GM10266 (cell line): ENCODE data around the gene ALS2CL.

Source experiments
- DNase-seq: peaks from one replicate; pipeline ENCODE4 v3.0.0; 2012; ENCODE audit errors: extremely low spot score
- TF ChIP-seq, protein P1 (sequence below): IDR thresholded peaks from 2 replicates; pipeline ENCODE4 v1.5.1; 2012; ENCODE audit warnings: mild to moderate bottlenecking, low read depth; ENCODE audit not compliant: control insufficient read depth, insufficient read depth; ENCODE audit errors: missing control alignments

ALS2CL gene

DNA sequence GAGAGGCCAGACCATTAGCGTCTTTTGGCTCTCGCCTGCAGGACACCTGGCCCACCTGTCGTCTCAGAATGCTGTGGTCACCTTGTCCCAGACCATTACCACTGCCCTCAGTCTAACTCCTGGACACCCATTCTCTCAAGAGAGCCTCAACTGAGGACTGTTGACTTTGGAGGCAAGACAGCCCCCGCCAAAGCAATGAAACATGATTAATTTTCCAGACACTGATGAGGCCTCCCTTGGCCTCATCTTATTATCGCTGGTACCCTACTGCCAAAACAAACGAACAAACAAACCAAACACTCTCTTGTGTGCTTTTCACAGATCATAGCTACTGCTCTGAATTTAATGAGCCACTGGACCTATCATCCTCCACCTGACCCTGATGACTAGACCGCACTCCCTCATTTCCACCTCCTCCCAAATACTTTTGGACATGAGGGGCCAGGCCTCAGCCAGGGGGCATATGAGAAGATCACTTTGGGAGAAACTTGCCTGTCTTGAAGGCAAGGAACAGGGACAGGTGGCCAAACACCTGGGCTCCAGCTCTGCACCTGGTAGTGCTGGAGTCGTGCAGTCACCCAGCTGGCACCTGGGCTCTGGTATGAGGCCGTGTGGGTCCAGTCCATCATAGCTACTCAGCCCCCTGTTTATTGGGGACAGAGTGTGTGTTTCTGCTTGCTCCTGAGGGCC lies 27.6 kb downstream of the ALS2CL start:
- no peak for DNase-seq
- TF ChIP-seq, protein P1, sequence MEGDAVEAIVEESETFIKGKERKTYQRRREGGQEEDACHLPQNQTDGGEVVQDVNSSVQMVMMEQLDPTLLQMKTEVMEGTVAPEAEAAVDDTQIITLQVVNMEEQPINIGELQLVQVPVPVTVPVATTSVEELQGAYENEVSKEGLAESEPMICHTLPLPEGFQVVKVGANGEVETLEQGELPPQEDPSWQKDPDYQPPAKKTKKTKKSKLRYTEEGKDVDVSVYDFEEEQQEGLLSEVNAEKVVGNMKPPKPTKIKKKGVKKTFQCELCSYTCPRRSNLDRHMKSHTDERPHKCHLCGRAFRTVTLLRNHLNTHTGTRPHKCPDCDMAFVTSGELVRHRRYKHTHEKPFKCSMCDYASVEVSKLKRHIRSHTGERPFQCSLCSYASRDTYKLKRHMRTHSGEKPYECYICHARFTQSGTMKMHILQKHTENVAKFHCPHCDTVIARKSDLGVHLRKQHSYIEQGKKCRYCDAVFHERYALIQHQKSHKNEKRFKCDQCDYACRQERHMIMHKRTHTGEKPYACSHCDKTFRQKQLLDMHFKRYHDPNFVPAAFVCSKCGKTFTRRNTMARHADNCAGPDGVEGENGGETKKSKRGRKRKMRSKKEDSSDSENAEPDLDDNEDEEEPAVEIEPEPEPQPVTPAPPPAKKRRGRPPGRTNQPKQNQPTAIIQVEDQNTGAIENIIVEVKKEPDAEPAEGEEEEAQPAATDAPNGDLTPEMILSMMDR, result no peak

DNA sequence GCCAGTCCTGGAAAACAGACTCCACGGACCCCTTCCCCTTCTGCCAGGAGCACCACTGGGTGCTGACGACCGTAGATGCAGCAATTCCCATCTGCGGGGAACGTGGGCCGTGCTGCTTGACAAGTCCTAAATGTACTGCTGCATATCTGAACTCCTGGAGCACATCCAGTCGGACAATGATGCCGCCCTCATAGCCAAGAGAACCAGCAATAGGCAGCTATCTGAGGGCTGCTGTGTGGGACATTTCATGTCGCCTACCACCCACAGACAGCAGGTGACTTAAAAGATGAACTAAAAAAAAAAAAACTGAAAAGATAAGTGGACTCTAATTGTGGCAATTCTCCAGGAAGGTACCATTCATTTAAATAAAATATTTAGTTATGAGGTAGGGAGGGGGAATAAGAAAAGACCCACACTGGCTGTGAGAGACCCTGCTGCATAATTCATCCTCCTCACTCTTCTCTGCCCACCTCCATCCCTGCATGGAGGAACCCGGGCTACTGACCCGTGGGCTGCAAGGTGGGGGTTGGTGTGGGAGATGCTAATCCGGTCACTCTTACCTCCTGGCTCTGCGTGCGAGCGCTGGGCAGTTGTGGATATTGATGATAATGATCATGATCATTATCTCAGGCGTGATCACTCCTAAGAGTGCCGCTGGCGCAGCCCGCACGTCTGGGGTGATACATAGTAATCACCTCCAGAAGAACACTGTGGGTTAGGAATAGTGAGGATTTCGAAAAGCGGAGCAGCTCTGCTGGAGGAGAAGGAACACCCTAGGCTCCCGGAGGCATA lies 28.3 kb downstream of the ALS2CL start:
- DNase-seq, result no peak
- TF ChIP-seq, protein P1, result no peak

DNA sequence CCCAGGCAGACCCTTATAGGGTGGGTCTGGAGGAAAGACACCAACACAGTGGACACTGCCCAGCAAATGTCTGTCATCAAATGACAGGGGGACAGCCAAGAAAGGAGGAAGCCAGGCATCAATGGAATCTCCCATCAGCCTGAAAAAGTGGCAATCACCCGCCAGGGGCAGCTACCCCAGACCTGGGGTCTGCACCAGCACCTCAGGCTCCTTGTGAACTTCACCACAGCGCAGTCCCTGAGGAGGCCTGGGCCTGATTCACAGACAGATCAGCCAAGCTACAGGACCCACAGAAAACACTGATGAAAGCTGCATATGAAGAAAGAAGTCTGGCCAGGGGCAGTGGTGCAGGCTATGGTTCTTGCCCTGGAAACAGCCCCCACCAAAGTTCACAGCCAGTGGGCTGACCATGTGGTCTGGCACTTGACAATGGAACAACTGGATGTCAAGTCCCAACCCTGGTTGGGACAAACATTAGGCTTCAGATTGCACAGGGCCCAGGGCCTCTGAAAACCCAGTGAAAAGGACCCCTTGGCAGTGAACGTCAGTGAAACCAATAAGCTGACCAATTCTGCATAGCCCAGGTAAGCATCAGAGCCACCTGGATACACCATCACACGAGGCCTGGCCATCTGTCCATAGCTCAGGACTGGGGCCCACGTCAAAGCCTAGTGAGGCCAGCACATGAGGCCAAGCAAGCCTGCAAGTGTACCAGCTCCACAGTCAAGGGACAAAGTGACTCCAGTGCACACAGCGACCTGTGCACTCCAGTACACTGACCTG lies 29.1 kb downstream of the ALS2CL start:
- TF ChIP-seq, protein P1, result no peak
- no peak for DNase-seq

DNA sequence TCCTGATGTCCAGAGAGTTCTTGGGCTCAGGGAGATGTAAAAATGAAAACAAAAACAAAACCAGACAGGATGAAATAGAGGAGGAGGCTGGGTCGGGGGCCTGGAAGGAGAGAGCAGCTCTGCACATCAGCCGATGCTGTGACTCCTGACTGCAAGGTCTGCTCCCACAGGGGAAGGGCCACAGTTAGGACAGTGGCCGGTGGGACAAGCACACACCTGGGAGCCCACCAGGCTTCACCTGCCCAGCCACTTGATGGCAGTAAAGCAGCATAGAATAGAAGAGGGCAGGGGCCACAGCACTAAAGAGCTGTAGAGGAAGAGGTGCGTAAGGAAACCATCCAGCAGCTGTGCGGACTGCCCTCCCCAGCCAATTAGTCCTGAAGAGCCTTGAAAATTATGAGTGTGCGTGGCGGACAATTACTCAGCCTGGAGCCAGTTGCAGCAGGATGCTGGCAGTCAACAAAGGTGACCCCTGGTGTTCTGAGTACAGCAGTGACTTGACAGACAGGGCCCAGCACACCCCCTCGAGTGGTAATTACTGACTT lies 29.8 kb downstream of the ALS2CL start:
- DNase-seq, result no peak
- TF ChIP-seq, protein P1, result no peak

DNA sequence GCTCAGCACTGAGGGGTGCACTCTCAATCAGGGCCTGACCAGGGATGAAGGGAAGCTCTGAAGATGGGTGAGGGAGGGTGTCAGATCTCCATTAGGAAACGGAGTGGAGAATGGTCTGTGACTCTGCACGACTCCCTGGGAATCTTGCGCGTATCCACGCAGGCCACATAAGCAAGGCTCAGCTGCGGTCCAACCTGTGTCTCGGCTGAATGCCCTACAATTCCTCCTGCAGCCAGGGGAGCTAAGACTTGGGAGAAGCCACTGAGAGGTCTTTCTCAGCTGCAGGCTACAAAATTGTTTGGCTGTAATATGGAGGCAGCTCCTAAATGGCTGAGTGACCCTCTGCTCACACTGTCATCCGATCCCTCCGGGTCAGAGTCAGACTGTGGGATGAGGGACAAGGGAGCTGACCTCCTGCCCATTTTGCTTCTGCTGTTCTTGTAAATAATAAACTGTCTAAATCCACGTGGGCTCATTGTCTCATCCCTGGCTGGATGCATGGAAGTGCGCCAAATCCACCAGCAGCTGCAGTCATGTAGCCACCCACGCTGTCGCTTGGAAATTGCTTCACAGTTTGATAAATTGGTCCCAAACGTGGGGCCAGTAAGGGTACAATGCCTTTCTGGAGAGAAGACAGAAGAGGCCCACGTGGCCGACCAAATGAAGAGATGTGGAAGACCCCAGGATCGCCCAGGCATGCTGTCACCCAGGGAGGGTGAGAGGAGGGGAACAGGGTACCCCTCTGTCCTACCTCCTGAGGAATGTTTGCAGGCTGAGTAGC lies 30.5 kb downstream of the ALS2CL start:
- DNase-seq, result no peak
- TF ChIP-seq, protein P1, result no peak
